Measurements from ENCODE around the gene PIAS4. TPM values are rescaled to one million over a fixed set of nuclear protein-coding genes. Genes with fewer than 3 reads are reported as not detected.

The PIAS4 gene
- total RNA-seq, 1 experiment from 2014 or later, result 29.3 TPM

DNA sequence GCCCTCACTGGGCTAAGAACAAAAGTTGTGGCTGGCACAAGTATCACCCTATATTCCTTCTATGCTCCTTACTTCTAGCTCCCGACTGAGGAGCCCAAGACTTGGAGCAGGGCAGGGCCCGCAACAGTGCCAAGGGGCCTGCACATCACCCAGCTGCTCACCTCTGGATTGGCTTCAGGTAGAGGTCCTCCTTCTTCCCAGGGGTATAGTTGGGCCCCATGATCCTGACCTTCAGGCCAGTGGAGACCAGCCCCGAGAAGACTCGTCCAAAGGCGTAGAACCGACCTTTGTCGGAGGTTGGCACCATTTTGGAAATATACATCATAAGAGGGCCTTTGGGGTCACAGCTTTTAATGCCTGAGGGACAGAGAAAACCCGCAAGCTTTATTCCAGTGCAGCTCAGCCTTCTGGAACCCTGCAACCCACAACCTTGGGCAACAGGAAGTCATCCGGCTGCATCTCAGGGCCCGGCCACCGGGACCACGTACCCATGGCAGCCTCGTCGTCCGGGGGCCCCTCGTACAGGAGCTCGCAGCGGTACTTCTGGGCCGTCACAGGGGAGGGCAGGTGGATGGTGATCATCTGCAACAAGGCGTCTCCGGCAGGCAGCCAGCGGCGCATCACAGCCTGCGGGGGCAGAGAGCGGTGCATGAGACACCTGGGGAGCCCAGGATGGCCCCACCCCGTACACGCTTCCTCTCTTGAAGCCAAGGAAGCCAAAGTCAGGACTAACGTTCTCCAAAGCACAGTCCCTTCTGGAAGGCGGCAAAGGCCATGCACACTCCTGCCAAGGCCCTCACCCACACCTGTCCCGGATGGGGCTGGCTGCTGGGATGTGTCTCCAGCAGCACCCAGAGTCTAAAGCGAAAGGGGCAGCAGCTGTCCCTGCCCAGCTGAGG, 26.9 kb upstream of the PIAS4 start:
- H3K4me1 Mint-ChIP-seq (ENCODE audit: low read depth, unreplicated experiment), result peaks cover 7% of the 10 kb centered on the region
- TF ChIP-seq, protein P1, sequence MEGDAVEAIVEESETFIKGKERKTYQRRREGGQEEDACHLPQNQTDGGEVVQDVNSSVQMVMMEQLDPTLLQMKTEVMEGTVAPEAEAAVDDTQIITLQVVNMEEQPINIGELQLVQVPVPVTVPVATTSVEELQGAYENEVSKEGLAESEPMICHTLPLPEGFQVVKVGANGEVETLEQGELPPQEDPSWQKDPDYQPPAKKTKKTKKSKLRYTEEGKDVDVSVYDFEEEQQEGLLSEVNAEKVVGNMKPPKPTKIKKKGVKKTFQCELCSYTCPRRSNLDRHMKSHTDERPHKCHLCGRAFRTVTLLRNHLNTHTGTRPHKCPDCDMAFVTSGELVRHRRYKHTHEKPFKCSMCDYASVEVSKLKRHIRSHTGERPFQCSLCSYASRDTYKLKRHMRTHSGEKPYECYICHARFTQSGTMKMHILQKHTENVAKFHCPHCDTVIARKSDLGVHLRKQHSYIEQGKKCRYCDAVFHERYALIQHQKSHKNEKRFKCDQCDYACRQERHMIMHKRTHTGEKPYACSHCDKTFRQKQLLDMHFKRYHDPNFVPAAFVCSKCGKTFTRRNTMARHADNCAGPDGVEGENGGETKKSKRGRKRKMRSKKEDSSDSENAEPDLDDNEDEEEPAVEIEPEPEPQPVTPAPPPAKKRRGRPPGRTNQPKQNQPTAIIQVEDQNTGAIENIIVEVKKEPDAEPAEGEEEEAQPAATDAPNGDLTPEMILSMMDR (IDR thresholded peaks at IDR 0.05; ENCODE audit: unreplicated experiment), result no peak
- CTCF ChIA-PET, result no interaction called here
- H3K4me3 Mint-ChIP-seq (ENCODE audit: low read depth, unreplicated experiment), result no peak overlapping the region
- no peak for DNase-seq
- no peak overlapping the region for H3K27ac Mint-ChIP-seq (ENCODE audit: unreplicated experiment)
- no peaks in the 10 kb centered on the region for H3K9me3 Mint-ChIP-seq (ENCODE audit: low read depth, unreplicated experiment)
- H3K36me3 Mint-ChIP-seq (ENCODE audit: insufficient read depth, unreplicated experiment), result peaks cover 94% of the 10 kb centered on the region
- H3K27me3 Mint-ChIP-seq (ENCODE audit: unreplicated experiment), result no peaks in the 10 kb centered on the region
- intact Hi-C loops (cut with micrococcal nuclease; ENCODE audit: unreplicated experiment), result no loop called here
- BruUV-seq (replicated peaks), result no TSS peak

DNA sequence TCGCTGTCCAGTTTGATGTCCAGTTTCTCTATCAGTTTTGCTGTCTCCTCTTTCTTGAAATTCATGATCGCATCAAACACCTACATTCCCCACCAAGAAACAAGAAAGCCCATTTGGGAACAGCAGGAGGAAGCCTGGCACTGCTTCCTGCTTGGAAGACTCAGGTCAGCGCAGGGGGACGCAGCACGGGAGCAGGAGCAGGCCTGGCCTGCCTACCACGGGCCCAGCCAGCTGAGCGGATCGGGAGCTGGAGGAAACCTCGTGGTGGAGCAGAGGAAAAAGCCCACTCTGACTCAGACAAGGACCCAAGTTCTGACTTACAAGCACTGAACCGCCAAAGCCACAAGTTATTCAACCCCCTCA, 26.2 kb upstream of the PIAS4 start:
- no peak for DNase-seq
- Mint-ChIP-seq H3K4me3 (ENCODE audit: low read depth, unreplicated experiment) (no peak overlapping the region), H3K36me3 (ENCODE audit: insufficient read depth, unreplicated experiment) (peaks cover 86% of the 10 kb centered on the region), H3K27ac (ENCODE audit: unreplicated experiment) (no peak overlapping the region), H3K9me3 (ENCODE audit: low read depth, unreplicated experiment) (no peaks in the 10 kb centered on the region), H3K27me3 (ENCODE audit: unreplicated experiment) (no peaks in the 10 kb centered on the region), H3K4me1 (ENCODE audit: low read depth, unreplicated experiment) (peaks cover 7% of the 10 kb centered on the region)
- CTCF ChIA-PET, result no interaction called here
- intact Hi-C loops (cut with micrococcal nuclease; ENCODE audit: unreplicated experiment), result no loop called here
- BruUV-seq (replicated peaks), result no TSS peak
- TF ChIP-seq, protein P1 (IDR thresholded peaks at IDR 0.05; ENCODE audit: unreplicated experiment), result no peak

DNA sequence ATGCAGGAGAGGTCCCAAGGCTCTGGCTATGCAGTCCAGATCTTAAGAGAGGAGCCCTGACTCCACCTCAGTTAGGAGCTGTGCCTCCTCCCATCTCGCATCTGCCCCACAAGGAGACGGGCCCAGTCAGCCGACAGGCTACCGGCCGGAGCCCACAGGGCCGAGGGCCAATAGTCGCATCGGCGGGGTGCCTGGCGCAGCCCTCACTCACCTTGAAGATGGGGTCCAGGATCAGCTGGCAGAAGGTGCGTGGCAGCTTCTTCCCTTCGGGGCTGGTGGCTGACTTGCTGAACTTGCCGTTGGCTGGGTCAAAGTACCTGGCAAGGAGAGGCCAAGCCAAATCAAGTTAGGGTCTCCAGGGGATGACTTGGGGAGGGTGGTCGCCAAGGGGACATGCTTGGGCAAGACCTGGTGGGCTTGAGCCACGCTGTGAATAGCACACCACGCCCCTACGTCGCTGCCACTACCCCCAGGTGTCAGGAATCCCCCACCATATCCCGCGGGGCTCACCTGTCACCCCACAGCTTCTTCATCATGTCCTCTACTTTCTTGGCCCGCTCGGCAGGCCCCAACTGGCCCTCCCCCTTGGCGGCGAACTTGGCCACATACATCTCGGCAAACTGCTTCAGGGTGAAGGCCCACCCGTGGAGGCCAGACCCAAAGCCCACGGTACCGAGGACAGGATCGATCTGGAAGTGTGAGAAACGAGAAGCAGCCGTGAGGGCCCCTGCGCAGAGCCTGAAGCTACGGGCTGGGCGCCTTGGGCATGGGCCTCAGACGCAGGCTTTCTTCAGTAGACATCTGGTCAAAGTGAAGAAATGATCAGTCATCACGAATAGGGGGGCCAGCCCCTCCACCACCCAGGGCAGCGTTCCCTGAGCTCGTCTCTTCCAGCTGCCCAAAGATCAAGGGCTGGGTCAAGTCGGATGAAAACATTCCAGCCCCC, 25.5 kb upstream of the PIAS4 start:
- Mint-ChIP-seq H3K27ac (ENCODE audit: unreplicated experiment) (peak overlapping the region; percentile 39), H3K36me3 (ENCODE audit: insufficient read depth, unreplicated experiment) (peaks cover 80% of the 10 kb centered on the region), H3K4me3 (ENCODE audit: low read depth, unreplicated experiment) (peak overlapping the region; percentile 65), H3K9me3 (ENCODE audit: low read depth, unreplicated experiment) (no peaks in the 10 kb centered on the region), H3K4me1 (ENCODE audit: low read depth, unreplicated experiment) (peaks cover 7% of the 10 kb centered on the region), H3K27me3 (ENCODE audit: unreplicated experiment) (no peaks in the 10 kb centered on the region)
- DNase-seq, result no peak
- CTCF ChIA-PET, result no interaction called here
- intact Hi-C loops (cut with micrococcal nuclease; ENCODE audit: unreplicated experiment), result no loop called here
- TF ChIP-seq, protein P1 (IDR thresholded peaks at IDR 0.05; ENCODE audit: unreplicated experiment), result no peak
- no TSS peak for BruUV-seq (replicated peaks)

DNA sequence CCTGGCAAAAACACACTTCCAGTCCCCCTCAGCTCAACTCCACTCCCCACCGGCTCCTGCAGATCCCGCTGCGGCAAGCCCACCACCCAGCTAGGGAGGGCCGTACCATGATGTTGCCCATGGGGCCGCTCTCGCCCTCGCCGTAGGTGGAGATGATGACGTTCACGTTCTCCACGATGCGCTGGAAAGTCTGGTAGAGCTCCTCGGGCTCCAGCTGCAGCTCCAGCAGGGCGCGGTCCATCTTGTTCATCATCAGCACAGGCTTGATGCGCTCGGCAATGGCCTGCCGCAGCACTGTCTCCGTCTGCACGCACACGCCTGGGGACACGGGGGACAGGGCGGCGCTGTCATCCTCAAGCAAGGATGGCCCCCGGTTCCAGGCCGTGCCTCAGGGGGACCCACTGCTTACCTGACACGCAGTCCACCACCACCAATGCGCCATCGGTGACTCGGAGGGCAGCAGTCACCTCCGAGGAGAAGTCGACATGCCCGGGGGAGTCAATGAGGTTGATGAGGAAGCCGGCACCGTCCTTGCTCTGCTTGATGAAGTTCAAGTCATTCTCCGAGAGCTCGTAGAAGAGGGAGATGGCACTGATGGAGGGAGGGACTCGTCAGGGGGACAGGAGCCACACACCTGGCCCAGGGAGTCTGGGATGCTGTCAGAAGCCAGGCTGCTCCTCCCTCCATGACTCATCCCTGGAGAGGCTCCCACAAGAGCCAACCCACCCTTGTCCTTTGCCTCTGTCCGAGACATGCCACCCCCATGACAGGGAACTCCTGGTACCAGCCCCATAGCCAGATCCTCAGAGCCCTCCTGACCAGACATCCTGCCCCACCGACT, 24.6 kb upstream of the PIAS4 start:
- TF ChIP-seq, protein P1 (IDR thresholded peaks at IDR 0.05; ENCODE audit: unreplicated experiment), result no peak
- no peaks in the 10 kb centered on the region for H3K9me3 Mint-ChIP-seq (ENCODE audit: low read depth, unreplicated experiment)
- peak overlapping the region; percentile 65 for H3K4me3 Mint-ChIP-seq (ENCODE audit: low read depth, unreplicated experiment)
- no peaks in the 10 kb centered on the region for H3K27me3 Mint-ChIP-seq (ENCODE audit: unreplicated experiment)
- CTCF ChIA-PET, result no interaction called here
- DNase-seq, result no peak
- peaks cover 7% of the 10 kb centered on the region for H3K4me1 Mint-ChIP-seq (ENCODE audit: low read depth, unreplicated experiment)
- no TSS peak for BruUV-seq (replicated peaks)
- intact Hi-C loops (cut with micrococcal nuclease; ENCODE audit: unreplicated experiment), result no loop called here
- H3K36me3 Mint-ChIP-seq (ENCODE audit: insufficient read depth, unreplicated experiment), result peaks cover 72% of the 10 kb centered on the region
- peak overlapping the region; percentile 39 for H3K27ac Mint-ChIP-seq (ENCODE audit: unreplicated experiment)

All from Calu3 (cell line).